Skeletal muscle satellite cell (primary cell): ENCODE results near the gene MUC4.
"Not testable (repeated sequence)": the region's sequence is repeated elsewhere in the genome, so short reads cannot be mapped to it uniquely, and the experiment has no call there.

ENCODE experiments used
- H3K27me3 ChIP-seq: 2 replicates; pipeline ENCODE4 v1.7.0; 2013; ENCODE audit warnings: low read length; ENCODE audit not compliant: control insufficient read depth, insufficient read depth
- H3K36me3 ChIP-seq: 2 replicates; pipeline ENCODE4 v1.7.0; 2013; ENCODE audit warnings: mild to moderate bottlenecking, control low read depth, low read length; ENCODE audit not compliant: insufficient read depth
- H3K4me1 ChIP-seq: 2 replicates; pipeline ENCODE4 v1.7.0; 2013; ENCODE audit warnings: low read length; ENCODE audit not compliant: control insufficient read depth, insufficient read depth
- H3K4me2 ChIP-seq: 2 replicates; pipeline ENCODE4 v1.7.0; 2013; ENCODE audit warnings: mild to moderate bottlenecking, low read length
- H3K4me3 ChIP-seq: 2 replicates; pipeline ENCODE4 v1.7.0; 2013; ENCODE audit warnings: low read length
- H3K9ac ChIP-seq: 2 replicates; pipeline ENCODE4 v1.7.0; 2013; ENCODE audit warnings: mild to moderate bottlenecking, low read depth, low read length, moderate library complexity
- H3K9me3 ChIP-seq: replicated peaks from 2 replicates; pipeline ENCODE4 v1.7.0; 2013; ENCODE audit warnings: mild to moderate bottlenecking, control low read depth, low read length

The MUC4 gene

GRCh38 chr3:195738274-195739044, 73.3 kb downstream of the MUC4 start:
- no peaks in the 10 kb centered on the region for H3K9me3 ChIP-seq
- H3K27me3 ChIP-seq = peaks cover 35% of the 10 kb centered on the region
- no peaks in the 10 kb centered on the region for H3K4me1 ChIP-seq
- no peak overlapping the region for H3K4me3 ChIP-seq
- no peak overlapping the region for H3K9ac ChIP-seq
- no peaks in the 10 kb centered on the region for H3K36me3 ChIP-seq
- H3K4me2 ChIP-seq = no peak overlapping the region

DNA sequence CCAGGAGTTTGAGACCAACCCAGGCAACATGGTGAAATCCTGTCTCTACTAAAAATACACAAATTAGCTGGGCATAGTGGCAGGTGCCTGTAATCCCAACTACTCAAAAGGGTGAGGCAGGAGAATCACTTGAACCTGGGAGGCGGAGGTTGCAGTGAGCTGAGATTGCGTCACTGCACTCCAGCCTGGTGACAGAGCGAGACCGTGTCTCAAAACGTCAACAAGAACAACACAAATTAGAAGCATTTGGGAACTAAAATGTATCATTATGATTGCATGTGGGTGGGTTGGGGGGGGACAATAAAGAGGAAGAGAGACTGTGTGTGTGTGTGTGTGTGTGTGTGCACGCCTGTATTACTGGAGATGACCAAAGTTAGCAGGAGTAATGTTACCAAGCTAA, 73.9 kb downstream of the MUC4 start:
- not testable (repeated sequence) for H3K4me2 ChIP-seq

DNA sequence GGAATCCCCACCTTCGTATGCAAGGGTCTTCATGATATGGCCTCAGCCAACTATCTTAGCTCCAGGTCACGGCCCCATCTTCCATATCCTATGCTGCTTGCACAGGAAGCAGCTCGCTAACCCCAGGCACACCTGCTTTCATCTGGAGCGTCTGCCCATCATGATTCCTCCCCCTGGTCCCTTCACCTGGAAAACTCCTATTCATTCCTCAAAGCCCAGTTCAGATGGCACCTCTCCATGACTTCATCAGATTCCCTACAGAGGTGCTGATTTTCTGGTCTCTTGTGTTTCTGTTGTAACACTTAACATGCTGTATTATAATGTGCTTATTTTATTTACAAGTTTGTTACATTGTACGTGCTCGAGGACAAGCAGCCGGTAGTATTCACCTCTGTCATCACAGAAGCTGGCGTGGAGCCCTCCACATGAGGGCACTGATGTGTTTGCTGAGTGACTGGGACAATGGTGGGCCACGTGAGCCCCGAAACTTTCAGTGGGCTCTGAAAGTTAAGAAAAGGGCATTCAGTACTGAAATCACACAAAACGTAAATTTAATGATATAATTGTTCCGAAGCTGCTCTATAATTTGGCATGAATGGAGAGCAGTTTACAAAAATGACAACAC, 74.8 kb downstream of the MUC4 start:
- Histone ChIP-seq H3K9ac (no peak overlapping the region), H3K4me3 (no peak overlapping the region), H3K27me3 (peaks cover 30% of the 10 kb centered on the region), H3K9me3 (no peaks in the 10 kb centered on the region), H3K4me2 (no peak overlapping the region), H3K36me3 (no peaks in the 10 kb centered on the region), H3K4me1 (peaks cover 5% of the 10 kb centered on the region)

More for the DNA sequence above, 73.9 kb downstream of the MUC4 start:
- H3K27me3 ChIP-seq = peaks cover 35% of the 10 kb centered on the region
- H3K9ac ChIP-seq, H3K4me1 ChIP-seq, H3K4me3 ChIP-seq, H3K9me3 ChIP-seq, H3K36me3 ChIP-seq: not testable (repeated sequence)

DNA sequence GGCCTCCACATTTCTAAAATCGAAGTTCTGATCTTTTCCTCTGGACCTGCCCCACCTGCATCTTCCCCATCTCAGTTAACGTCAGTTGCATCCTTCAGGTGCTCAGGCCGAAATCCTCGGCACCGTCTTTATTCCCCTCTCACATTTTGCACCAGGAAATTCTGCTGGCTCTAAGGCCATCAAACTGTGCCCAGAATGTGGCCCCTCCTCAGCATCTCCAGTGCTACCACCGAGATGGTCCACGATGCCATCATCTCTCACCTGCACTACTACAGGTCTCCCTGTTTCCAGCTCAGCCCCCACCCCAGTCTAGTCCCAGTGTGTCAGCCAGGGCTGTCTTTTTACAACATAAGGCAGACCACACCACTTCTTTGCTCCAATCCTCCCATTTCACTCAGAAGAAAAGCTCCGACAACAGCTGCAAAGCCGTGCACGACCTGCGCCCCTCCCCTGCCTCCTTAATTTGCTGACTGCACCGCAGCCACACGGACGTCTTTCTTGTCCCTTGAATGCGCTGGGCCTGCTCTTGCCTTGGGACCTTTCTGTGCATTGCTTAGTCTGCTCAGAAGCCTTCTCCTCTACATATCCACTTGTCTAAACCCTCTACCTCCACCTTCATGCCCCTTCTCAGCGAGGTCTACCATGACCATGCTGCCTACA, 76.6 kb downstream of the MUC4 start:
- Histone ChIP-seq H3K4me3 (no peak overlapping the region), H3K4me2 (no peak overlapping the region), H3K4me1 (peaks cover 5% of the 10 kb centered on the region), H3K9ac (no peak overlapping the region), H3K9me3 (no peaks in the 10 kb centered on the region), H3K27me3 (peaks cover 21% of the 10 kb centered on the region), H3K36me3 (no peaks in the 10 kb centered on the region)

- H3K4me3 ChIP-seq = no peak overlapping the region
- H3K27me3 ChIP-seq = peaks cover 16% of the 10 kb centered on the region
- H3K4me2 ChIP-seq = no peak overlapping the region
- no peaks in the 10 kb centered on the region for H3K9me3 ChIP-seq
- H3K36me3 ChIP-seq = no peaks in the 10 kb centered on the region
- no peak overlapping the region for H3K9ac ChIP-seq
- H3K4me1 ChIP-seq = peaks cover 5% of the 10 kb centered on the region
These were observed 78.8 kb downstream of the MUC4 start for GRCh38 chr3:195732940-195733339.

- Histone ChIP-seq H3K9me3 (no peaks in the 10 kb centered on the region), H3K9ac (no peak overlapping the region), H3K27me3 (peaks cover 17% of the 10 kb centered on the region), H3K4me1 (peaks cover 5% of the 10 kb centered on the region), H3K4me2 (no peak overlapping the region), H3K36me3 (no peaks in the 10 kb centered on the region), H3K4me3 (no peak overlapping the region)
These were observed 80.3 kb downstream of the MUC4 start for GRCh38 chr3:195731356-195731905.

DNA sequence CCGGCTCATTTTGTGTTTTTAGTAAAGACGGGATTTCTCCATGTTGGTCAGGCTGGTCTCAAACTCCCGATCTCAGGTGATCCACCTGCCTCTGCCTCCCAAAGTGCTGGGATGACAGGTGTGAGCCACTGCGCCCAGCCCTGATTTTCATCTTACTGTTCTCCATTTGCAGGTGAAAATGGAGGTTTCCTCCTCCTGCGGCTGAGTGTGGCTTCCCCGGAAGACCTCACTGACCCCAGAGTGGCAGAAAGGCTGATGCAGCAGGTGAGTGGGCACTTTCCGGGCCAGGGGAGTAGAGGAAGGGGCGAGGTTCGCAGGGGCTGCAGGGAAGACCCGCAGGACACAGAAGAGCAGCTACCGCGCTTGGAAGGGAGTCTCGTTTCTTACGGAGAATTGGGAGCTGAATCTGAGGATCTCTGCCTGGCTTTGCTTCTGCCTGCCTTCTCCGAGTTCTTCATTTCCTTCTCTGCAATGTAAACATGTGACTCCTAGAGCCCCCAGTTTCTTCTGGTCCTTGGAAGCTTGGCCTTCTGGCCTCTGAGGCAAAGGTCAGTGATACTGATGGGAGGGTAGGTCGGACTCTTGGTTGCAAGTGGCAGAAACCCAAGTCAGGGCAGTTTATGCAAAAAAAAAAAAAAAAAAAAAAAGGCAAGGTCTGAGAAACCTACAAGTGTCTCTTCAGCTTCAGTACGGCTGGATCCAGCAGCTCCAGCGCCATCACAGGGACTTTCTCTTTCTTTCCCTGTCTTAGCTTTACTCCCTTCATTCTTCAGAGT, 82.1 kb downstream of the MUC4 start:
- Histone ChIP-seq H3K4me1 (peaks cover 5% of the 10 kb centered on the region), H3K9me3 (no peaks in the 10 kb centered on the region), H3K36me3 (no peaks in the 10 kb centered on the region), H3K27me3 (peaks cover 10% of the 10 kb centered on the region), H3K4me3 (no peak overlapping the region), H3K4me2 (no peak overlapping the region), H3K9ac (no peak overlapping the region)

- not testable (repeated sequence) for H3K4me1 ChIP-seq, H3K36me3 ChIP-seq, H3K9ac ChIP-seq, H3K9me3 ChIP-seq, H3K4me3 ChIP-seq, H3K4me2 ChIP-seq
- H3K27me3 ChIP-seq = peaks cover 10% of the 10 kb centered on the region
These were observed 82.9 kb downstream of the MUC4 start for GRCh38 chr3:195728789-195729188.

DNA sequence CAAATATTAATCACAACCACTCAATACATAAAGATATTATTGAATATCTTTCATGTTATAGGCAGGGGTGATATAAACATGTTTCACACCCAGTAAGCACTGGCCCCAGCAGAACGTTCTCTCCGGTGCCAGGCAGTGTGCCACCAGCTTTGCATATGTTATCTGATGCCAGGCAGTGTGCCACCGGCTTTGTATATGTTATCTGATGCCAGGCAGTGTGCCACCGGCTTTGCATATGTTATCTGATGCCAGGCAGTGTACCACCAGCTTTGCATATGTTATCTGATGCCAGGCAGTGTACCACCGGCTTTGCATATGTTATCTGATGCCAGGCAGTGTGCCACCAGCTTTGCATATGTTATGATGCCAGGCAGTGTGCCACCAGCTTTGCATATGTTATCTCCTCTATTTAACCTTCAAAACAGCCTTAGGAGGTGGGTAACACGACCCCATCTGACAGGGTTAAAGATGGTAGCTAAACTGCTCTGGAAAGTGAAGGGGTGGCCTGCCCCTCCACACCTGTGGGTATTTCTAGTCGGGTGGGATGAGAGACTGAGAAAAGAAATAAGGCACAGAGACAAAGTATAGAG, 84.0 kb downstream of the MUC4 start:
- H3K27me3 ChIP-seq = peaks cover 10% of the 10 kb centered on the region
- H3K4me2 ChIP-seq = no peak overlapping the region
- H3K36me3 ChIP-seq = no peaks in the 10 kb centered on the region
- H3K4me1 ChIP-seq = peaks cover under 1% of the 10 kb centered on the region
- H3K9ac ChIP-seq = no peak overlapping the region
- no peaks in the 10 kb centered on the region for H3K9me3 ChIP-seq
- no peak overlapping the region for H3K4me3 ChIP-seq

GRCh38 chr3:195725916-195726740, 85.6 kb downstream of the MUC4 start:
- not testable (repeated sequence) for H3K9ac ChIP-seq, H3K36me3 ChIP-seq, H3K4me3 ChIP-seq, H3K4me2 ChIP-seq, H3K9me3 ChIP-seq, H3K4me1 ChIP-seq
- H3K27me3 ChIP-seq = peaks cover 10% of the 10 kb centered on the region
